GM18858 (cell line): ENCODE data around the gene TSPEAR.
"Not testable (repeated sequence)": the region's sequence is repeated elsewhere in the genome, so short reads cannot be mapped to it uniquely, and the experiment has no call there.

ENCODE experiments used
- ATAC-seq: cut with Tn5 transposase; IDR thresholded peaks from one replicate; pipeline ENCODE4 v1.9.1; 2021; ENCODE audit not compliant: unreplicated experiment

Gene TSPEAR

DNA sequence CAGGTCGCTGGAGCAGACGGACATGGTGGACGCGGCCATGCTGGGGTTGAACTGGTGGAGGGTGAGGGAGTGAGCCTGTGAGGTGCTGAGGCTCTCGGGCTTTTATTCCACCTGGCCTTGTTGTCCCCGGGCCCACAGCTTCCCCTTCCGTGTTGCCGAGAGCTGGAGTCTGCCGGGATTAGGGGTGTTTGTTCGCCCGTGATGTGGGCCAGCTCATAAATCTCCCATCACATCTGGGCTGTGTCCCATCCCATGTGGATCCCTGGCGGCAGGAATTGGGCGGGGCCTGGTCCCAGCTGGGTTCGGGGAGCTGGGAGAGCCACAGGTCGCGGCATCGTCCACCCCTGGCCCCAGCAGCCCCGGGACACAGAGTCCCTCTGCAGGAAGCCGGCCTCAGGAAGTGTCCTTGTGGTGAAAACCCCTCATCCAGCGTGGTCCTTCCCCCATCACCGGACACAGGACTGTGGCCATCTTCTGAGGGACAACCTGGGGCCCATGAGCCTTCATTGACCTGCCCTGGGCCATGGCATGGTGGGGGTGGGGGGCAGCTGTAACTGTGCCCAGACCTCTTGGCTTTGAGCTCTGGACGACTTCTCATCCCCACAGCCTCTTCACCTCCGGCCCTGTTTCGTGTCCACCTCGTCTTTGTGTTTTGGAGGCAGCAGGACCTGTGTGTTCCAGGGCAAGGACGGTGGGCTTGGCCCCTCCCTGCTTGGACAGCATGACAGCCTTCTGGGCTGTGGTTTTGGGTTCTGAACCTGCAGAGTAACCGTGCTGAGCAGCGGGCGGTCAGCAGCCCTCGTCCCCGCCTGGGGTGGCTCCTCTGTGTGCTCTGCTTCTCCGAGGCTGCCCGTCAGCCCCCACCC, 118.7 kb downstream of the TSPEAR start, which contains the start of gene KRTAP10-6:
KRTAP10-6 (minus strand) TSS at position 60 of the 866 bp plus-strand sequence; CDS start at position 39, 21 bp downstream.
- no peak for ATAC-seq

DNA sequence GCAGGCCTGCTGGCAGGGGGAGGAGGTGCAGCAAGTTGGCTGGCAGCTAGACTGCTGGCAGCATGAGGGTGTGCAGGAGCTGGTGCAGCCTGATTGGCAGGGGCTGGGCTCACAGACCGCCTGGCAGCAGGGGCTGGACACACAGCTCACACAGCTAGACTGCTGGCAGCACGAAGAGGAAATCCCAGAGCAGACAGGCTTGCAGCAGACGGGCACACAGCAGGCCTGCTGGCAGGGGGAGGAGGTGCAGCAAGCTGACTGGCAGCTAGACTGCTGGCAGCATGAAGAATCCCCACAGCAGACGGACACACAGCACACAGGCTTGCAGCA, 119.6 kb downstream of the TSPEAR start:
- ATAC-seq, result not testable (repeated sequence)

- ATAC-seq, result not testable (repeated sequence)
These were observed 120.2 kb downstream of the TSPEAR start for GRCh38 chr21:44590897-44591800.

DNA sequence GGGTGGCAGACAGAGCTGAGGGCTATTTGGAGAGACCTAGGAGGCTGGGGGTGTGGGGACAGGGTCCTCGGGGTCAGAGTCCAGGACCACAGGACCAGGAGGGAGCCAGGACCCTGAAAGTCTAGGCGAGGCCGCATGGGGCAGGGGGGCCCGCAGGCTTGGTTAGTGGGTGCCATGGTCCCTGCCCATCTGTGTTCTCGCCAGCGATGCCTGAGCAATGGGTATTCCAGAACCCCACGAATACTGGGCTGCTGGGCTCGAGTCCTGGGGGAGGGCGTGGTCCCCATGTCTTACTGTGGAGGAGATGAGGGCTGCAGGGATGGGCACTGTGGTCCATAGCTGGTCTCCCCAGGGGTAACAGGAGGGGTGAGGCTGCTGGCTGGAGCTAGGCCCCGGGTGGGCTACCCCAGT, 121.1 kb downstream of the TSPEAR start:
- no peak for ATAC-seq

DNA sequence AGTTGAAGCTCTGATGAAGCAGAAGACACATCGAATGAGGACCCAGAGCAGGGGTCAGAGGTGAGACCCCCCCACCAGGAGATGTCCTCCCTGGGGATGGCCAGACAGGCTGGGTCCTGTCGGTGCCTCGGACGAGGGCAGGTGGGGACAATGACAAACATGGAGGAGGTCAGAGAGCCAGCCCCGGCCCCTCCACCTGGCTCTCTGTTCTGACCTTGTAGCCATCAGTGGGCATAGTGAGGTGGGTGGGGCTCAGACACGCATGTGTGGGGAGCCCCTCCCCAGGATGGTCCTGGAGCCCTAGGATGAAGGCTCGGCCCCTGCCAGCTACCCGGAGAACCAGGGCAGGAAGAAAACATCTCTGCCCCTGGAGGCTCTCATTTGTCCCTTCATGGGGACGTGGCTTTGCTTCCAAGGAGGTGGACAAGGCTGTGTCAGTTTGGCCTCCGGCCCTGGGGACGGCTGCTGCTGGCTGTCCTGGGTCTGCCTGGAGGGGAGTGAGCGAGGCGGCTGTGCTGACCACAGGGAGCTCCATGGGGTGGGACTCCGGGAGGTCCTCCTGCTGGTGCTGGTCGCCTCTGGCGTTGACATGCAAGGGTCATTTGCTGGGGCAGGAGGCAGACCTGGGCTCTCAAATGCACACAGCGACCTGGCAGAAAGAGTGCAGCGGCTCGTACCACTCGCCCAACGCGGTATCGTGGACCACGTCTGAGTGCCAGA, 121.6 kb downstream of the TSPEAR start:
- no peak for ATAC-seq

DNA sequence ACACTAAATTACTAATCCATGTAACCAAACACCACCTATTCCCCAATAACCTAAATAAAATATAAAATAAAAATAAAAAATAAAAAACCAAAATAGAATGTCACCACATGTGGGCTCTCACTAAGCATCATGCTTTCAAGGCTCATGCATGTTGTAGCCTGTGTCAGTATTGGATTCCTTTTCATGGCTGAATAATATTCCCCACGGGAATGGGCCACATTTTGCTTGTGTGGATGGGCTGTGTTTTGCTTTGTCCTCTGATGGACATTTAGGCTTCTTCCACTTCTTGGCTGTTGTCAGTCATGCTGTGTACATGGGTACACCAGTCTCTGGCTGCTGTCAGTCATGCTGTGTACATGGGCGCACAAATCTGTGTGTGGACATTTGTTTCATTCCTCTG, 122.3 kb downstream of the TSPEAR start:
- no peak for ATAC-seq

DNA sequence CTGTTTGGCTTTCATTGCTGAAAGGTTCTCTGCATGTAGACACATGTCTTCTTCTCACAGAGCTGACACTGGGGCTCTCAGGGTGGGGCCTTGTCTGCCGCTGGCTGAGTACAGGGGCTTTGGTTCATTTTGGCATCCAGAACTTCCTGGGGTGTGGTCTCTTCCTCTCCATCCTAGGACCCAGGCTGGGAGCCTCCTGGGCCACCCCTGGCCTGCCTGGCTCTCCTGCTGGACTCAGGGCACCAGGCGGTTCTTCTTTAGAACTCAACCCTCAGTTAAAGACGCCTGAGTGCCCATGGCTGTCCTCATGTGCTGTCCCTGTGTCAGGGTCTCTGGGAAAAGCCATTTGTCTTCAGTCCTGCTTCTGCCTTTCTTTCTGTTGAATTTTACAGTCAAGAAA, 125.5 kb downstream of the TSPEAR start:
- no peak for ATAC-seq

- no peak for ATAC-seq
These were observed 127.6 kb downstream of the TSPEAR start for GRCh38 chr21:44583800-44584147.

DNA sequence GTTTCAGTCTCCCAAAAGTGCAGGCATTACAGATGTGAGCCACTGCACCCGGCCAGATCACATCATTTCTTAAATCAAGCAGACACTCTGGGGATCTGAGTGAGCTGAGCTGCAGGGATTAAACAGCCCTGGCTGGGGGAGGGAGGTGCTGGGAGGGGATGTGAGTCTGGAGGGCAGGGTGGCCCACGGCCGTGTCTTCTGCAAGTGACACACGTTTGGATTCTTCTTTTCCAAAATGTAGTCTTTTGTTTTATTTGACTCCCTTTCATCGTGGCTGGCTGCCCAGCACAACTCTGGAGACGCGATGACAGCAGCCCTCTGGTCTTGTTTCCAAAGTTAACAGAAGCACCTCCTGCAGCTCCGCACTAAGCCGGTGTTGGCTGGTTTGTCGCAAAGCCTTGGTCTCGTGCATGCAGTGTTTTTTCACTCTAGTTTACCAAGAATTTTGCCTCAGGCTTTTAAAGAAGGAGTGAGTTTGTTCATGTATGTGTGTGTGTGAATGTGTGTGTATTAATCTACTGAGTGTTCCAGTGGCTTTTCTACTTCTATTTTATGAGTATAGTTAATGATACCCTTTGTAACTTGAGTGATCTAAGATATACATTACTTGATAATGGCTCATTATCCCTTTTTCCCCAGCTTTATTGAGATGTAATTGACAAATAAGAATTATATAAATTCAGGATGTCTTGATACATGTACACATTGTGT, 128.1 kb downstream of the TSPEAR start:
- ATAC-seq, result no peak

DNA sequence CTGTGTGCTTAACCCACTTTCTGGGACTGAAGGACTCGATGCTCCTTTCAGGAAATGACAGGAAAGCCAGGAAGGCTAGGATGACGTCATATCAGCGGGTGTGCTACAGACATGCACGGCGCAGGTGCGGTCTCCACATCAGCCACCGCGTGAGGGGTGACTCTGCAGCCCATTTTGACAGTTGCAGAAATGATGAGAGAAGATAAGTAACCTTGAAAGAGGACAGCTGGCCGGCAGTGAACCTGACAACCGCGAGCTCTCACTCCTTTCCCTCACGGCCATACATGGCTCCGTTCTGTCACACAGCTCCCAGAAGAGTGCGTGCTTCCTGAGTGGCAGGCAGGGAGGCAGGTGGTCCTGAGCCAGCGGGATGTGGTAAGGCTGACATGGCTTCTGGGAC, 129.3 kb downstream of the TSPEAR start:
- ATAC-seq, result no peak

- ATAC-seq, result no peak
These were observed 130.2 kb downstream of the TSPEAR start for GRCh38 chr21:44581158-44581557.

GRCh38 chr21:44580231-44580821, 131.0 kb downstream of the TSPEAR start, which contains the start of gene KRTAP10-5:
TSS of gene KRTAP10-5 (minus strand) at chr21:44580604. CDS start at chr21:44580578, 26 bp downstream.
- not testable (repeated sequence) for ATAC-seq

DNA sequence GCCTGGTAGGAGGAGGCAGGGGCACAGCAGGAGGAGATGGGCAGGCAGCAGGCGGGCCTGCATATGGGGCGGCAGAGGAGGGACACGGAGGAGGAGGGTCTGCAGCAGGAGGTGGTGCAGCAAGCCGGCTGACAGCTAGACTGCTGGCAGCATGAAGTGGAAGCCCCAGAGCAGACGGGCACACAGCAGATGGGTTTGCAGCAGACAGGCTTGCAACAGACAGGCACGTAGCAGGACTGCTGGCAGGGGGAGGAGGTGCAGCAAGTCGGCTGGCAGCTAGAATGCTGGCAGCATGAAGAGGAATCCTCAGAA, 131.6 kb downstream of the TSPEAR start:
- ATAC-seq, result no peak

- no peak for ATAC-seq
These were observed 132.1 kb downstream of the TSPEAR start for GRCh38 chr21:44579056-44579832.

GRCh38 chr21:44578371-44579055, 132.9 kb downstream of the TSPEAR start:
- no peak for ATAC-seq

DNA sequence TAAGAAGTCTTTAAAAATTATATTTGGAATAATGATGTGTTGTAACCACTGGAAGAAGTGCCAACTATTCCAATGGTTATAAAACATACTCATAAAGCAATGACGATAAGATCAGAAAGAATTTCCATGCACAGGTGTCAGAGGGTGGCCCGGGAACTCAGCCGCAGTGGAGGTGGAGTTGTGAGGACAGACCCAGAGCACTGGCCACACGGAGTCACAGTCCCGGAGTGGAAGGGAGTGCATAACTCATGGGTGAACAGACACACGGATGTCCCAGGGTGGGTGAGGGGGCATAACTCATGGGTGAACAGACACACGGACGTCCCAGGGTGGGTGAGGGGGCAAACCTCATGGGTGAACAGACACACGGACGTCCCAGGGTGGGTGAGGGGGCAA, 135.3 kb downstream of the TSPEAR start:
- no peak for ATAC-seq

GRCh38 chr21:44575307-44576024, 135.9 kb downstream of the TSPEAR start:
- ATAC-seq, result no peak
